Neural cell (in vitro differentiated cells): ENCODE measurements around the gene CACNA1D.

Experiments
- EP300 ChIP-seq: fragments of 450-650 bp; conservative IDR thresholded peaks from 2 replicates; pipeline ENCODE4 v1.6.1; 2014; ENCODE audit warnings: antibody characterized with exemption, mild to moderate bottlenecking, moderate library complexity; ENCODE audit not compliant: poor library complexity, severe bottlenecking
- EZH2 ChIP-seq: fragments of 200-600, 300-800 bp; shearing (Covaris generic), sonication (generic); IDR thresholded peaks from 2 replicates; pipeline ENCODE4 v1.6.1; 2014; ENCODE audit warnings: antibody characterized with exemption, low read length, borderline replicate concordance, mild to moderate bottlenecking; ENCODE audit not compliant: insufficient read depth, poor library complexity, severe bottlenecking
- MXI1 ChIP-seq: fragments of 450-650 bp; conservative IDR thresholded peaks from 2 replicates; pipeline ENCODE4 v1.6.1; 2014; ENCODE audit warnings: antibody characterized with exemption, mild to moderate bottlenecking; ENCODE audit not compliant: poor library complexity, severe bottlenecking
- POLR2AphosphoS5 ChIP-seq: IDR thresholded peaks from 2 replicates; pipeline ENCODE4 v1.6.1; 2012
- RAD21 ChIP-seq: fragments of 450-650 bp; conservative IDR thresholded peaks from 2 replicates; pipeline ENCODE4 v1.6.1; 2014; ENCODE audit warnings: antibody characterized with exemption, mild to moderate bottlenecking, moderate library complexity
- SMC3 ChIP-seq: fragments of 450-650 bp; conservative IDR thresholded peaks from 2 replicates; pipeline ENCODE4 v1.6.1; 2014; ENCODE audit warnings: antibody characterized with exemption, mild to moderate bottlenecking, moderate library complexity; ENCODE audit not compliant: poor library complexity
- TAF1 ChIP-seq: IDR thresholded peaks from 2 replicates; pipeline ENCODE4 v1.6.1; 2012; ENCODE audit warnings: low read depth
- TF ChIP-seq, protein P1 (sequence below): fragments of 450-650 bp; IDR thresholded peaks from 2 replicates; pipeline ENCODE4 v1.5.1; 2014; ENCODE audit warnings: antibody characterized with exemption, mild to moderate bottlenecking, moderate library complexity; ENCODE audit not compliant: poor library complexity, severe bottlenecking
- TF ChIP-seq, protein P2 (sequence below): IDR thresholded peaks from 2 replicates; pipeline ENCODE4 v1.6.1; 2012; ENCODE audit warnings: borderline replicate concordance

DNA sequence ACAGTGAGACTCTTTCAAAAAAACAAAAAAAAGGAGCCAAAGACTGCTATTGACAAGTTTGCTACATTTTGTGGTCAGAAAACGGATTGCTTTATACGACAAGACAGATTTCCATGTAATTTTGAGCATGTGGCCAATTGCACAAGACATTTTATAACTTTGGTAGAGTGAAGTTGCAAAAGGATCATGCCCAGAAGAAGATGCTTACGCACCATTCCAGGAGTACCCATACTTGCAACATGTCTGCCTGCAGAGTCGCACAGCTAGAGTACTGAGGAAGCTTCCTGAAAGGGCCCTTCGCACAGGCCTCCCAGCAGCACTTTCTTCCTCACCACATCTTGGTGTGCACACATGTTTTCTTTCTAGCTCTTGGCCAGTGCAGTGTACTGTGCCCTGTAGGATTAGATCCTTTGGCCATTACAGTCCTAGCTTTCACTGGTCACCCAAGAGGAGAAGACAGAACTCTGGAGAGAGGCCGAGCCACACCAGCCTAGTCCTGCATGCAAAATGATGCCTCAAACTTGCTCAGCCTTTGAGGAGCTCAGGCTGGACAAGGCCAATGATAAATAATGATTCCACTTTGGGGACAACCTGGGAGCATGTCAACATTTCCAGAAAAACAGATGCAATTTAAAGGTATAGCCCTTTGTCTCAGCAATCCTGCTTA lies 340.2 kb downstream of the CACNA1D start:
- TF ChIP-seq, protein P1, sequence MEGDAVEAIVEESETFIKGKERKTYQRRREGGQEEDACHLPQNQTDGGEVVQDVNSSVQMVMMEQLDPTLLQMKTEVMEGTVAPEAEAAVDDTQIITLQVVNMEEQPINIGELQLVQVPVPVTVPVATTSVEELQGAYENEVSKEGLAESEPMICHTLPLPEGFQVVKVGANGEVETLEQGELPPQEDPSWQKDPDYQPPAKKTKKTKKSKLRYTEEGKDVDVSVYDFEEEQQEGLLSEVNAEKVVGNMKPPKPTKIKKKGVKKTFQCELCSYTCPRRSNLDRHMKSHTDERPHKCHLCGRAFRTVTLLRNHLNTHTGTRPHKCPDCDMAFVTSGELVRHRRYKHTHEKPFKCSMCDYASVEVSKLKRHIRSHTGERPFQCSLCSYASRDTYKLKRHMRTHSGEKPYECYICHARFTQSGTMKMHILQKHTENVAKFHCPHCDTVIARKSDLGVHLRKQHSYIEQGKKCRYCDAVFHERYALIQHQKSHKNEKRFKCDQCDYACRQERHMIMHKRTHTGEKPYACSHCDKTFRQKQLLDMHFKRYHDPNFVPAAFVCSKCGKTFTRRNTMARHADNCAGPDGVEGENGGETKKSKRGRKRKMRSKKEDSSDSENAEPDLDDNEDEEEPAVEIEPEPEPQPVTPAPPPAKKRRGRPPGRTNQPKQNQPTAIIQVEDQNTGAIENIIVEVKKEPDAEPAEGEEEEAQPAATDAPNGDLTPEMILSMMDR = no peak
- TF ChIP-seq SMC3 = no peak
- TF ChIP-seq RAD21 = no peak
- TF ChIP-seq MXI1 = no peak
- no peak for TF ChIP-seq POLR2AphosphoS5
- TF ChIP-seq EP300 = no peak
- TF ChIP-seq, protein P2, sequence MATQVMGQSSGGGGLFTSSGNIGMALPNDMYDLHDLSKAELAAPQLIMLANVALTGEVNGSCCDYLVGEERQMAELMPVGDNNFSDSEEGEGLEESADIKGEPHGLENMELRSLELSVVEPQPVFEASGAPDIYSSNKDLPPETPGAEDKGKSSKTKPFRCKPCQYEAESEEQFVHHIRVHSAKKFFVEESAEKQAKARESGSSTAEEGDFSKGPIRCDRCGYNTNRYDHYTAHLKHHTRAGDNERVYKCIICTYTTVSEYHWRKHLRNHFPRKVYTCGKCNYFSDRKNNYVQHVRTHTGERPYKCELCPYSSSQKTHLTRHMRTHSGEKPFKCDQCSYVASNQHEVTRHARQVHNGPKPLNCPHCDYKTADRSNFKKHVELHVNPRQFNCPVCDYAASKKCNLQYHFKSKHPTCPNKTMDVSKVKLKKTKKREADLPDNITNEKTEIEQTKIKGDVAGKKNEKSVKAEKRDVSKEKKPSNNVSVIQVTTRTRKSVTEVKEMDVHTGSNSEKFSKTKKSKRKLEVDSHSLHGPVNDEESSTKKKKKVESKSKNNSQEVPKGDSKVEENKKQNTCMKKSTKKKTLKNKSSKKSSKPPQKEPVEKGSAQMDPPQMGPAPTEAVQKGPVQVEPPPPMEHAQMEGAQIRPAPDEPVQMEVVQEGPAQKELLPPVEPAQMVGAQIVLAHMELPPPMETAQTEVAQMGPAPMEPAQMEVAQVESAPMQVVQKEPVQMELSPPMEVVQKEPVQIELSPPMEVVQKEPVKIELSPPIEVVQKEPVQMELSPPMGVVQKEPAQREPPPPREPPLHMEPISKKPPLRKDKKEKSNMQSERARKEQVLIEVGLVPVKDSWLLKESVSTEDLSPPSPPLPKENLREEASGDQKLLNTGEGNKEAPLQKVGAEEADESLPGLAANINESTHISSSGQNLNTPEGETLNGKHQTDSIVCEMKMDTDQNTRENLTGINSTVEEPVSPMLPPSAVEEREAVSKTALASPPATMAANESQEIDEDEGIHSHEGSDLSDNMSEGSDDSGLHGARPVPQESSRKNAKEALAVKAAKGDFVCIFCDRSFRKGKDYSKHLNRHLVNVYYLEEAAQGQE = no peak
- TF ChIP-seq EZH2 = no peak
- no peak for TF ChIP-seq TAF1
